Liver (tissue), 9 donors: ENCODE data around the gene ZNF862. TPM values are rescaled to one million over a fixed set of nuclear protein-coding genes. Genes with fewer than 3 reads are reported as not detected.

ENCODE experiments used
- DNase-seq: peaks from one replicate; pipeline ENCODE4 v3.0.0-alpha.2; 2017; ENCODE audit warnings: low spot score
- H3K27ac ChIP-seq, 2 donors: one replicate each; pipeline ENCODE4 v1.7.0; 2013; ENCODE audit warnings: inconsistent platforms in 2 of 2, low read length in 2 of 2, control low read depth in 1 of 2, low read depth in 1 of 2, mild to moderate bottlenecking in 1 of 2
- H3K27me3 ChIP-seq, 4 donors: one replicate each; pipeline versions ENCODE4 v1.6.1 to v1.7.0; 2013; ENCODE audit warnings: low read length in 3 of 4, inconsistent platforms in 1 of 4, mild to moderate bottlenecking in 1 of 4, moderate library complexity in 1 of 4; ENCODE audit not compliant: control insufficient read depth in 4 of 4, insufficient read depth in 4 of 4
- H3K36me3 ChIP-seq, 4 donors: one replicate each; pipeline versions ENCODE4 v1.6.1 to v1.7.0; 2013; ENCODE audit warnings: low read length in 3 of 4, mild to moderate bottlenecking in 3 of 4, low read depth in 1 of 4, moderate library complexity in 1 of 4; ENCODE audit not compliant: control insufficient read depth in 4 of 4, insufficient read depth in 3 of 4
- H3K4me1 ChIP-seq, 4 donors: one replicate each; pipeline versions ENCODE4 v1.6.1 to v1.7.0; 2013; ENCODE audit warnings: low read length in 3 of 4, mild to moderate bottlenecking in 3 of 4, moderate library complexity in 1 of 4; ENCODE audit not compliant: control insufficient read depth in 4 of 4, insufficient read depth in 4 of 4
- H3K4me3 ChIP-seq, 3 donors: one replicate each; pipeline versions ENCODE4 v1.6.1 to v1.7.0; 2013; ENCODE audit warnings: low read length in 3 of 3, control low read depth in 1 of 3, low read depth in 1 of 3, mild to moderate bottlenecking in 1 of 3
- H3K9ac ChIP-seq, 2 donors: one replicate each; pipeline ENCODE4 v1.7.0; 2013; ENCODE audit warnings: low read length in 2 of 2, mild to moderate bottlenecking in 2 of 2, moderate library complexity in 2 of 2, control low read depth in 1 of 2, low read depth in 1 of 2
- H3K9me3 ChIP-seq, 4 donors: one replicate each; pipeline versions ENCODE4 v1.6.1 to v1.7.0; 2013; ENCODE audit warnings: low read length in 3 of 4; ENCODE audit not compliant: control insufficient read depth in 4 of 4
- ATF3 ChIP-seq: IDR thresholded peaks from 2 replicates; pipeline ENCODE4 v1.6.1; 2016; ENCODE audit warnings: antibody characterized with exemption
- EGR1 ChIP-seq, 2 donors: IDR thresholded peaks; 2 replicates each; pipeline ENCODE4 v1.6.1; 2016 to 2018; ENCODE audit warnings: antibody characterized with exemption in 2 of 2, low read depth in 2 of 2
- FOXA1 ChIP-seq: IDR thresholded peaks from 2 replicates; pipeline ENCODE4 v1.6.1; 2016; ENCODE audit warnings: antibody characterized with exemption
- FOXA2 ChIP-seq: IDR thresholded peaks from 2 replicates; pipeline ENCODE4 v1.6.1; 2016; ENCODE audit warnings: antibody characterized with exemption
- GABPA ChIP-seq, 2 donors: IDR thresholded peaks in 1 of 2; conservative IDR thresholded peaks in 1 of 2; 2 replicates each; pipeline ENCODE4 v1.6.1; 2016; ENCODE audit warnings: antibody characterized with exemption in 2 of 2, mild to moderate bottlenecking in 1 of 2, moderate library complexity in 1 of 2
- HNF4A ChIP-seq, 2 donors: conservative IDR thresholded peaks; 2 replicates each; pipeline ENCODE4 v1.6.1; 2016; ENCODE audit warnings: antibody characterized with exemption in 2 of 2, mild to moderate bottlenecking in 2 of 2
- HNF4G ChIP-seq: IDR thresholded peaks from 2 replicates; pipeline ENCODE4 v1.6.1; 2016; ENCODE audit warnings: antibody characterized with exemption
- JUND ChIP-seq, 2 donors: IDR thresholded peaks; 2 replicates each; pipeline ENCODE4 v1.6.1; 2016; ENCODE audit warnings: antibody characterized with exemption in 2 of 2
- NR2F2 ChIP-seq: IDR thresholded peaks from 2 replicates; pipeline ENCODE4 v1.6.1; 2016; ENCODE audit warnings: antibody characterized with exemption
- RAD21 ChIP-seq, 2 donors: IDR thresholded peaks; 2 replicates each; pipeline ENCODE4 v1.6.1; 2016; ENCODE audit warnings: antibody characterized with exemption in 2 of 2, mild to moderate bottlenecking in 2 of 2
- RXRA ChIP-seq, 2 donors: IDR thresholded peaks; 2 replicates each; pipeline ENCODE4 v1.6.1; 2017 to 2018; ENCODE audit warnings: antibody characterized with exemption in 2 of 2, mild to moderate bottlenecking in 1 of 2
- SP1 ChIP-seq: IDR thresholded peaks from 2 replicates; pipeline ENCODE4 v1.6.1; 2018; ENCODE audit warnings: antibody characterized with exemption, mild to moderate bottlenecking
- TAF1 ChIP-seq: conservative IDR thresholded peaks from 2 replicates; pipeline ENCODE4 v1.6.1; 2016; ENCODE audit warnings: antibody characterized with exemption, mild to moderate bottlenecking
- YY1 ChIP-seq: IDR thresholded peaks from 2 replicates; pipeline ENCODE4 v1.6.1; 2016; ENCODE audit warnings: antibody characterized with exemption, mild to moderate bottlenecking
- ZBTB33 ChIP-seq: IDR thresholded peaks from 2 replicates; pipeline ENCODE4 v1.6.1; 2016; ENCODE audit warnings: antibody characterized with exemption
- WGBS: extraction: QIAGEN DNeasy Blood & Tissue Kit; methylation state at CpG from one replicate; pipeline ENCODE4 v1.1.7; 2013; 5-methylcytosine and 5-hydroxymethylcytosine counted together
- polyA plus RNA-seq, 2 donors: library from polyadenylated mRNA; stranded (reverse) in 1 of 2; unstranded in 1 of 2; fragments of 200-250 nt in 1 of 2; fragments of >200 nt in 1 of 2; fragmentation: Nextera tagmentation in 1 of 2; extraction: Ambion mirVana in 1 of 2; gene quantifications; one replicate each; pipeline versions ENCODE4 v1.2.1 to v1.2.3, GENCODE V29; 2013 to 2015
- total RNA-seq, 2 donors: library from RNA; depleted of rRNA; stranded (reverse); fragments of >200 nt; gene quantifications; one replicate each; pipeline ENCODE4 v1.2.3, GENCODE V29; 2014
- TF ChIP-seq, protein P1 (sequence below): IDR thresholded peaks from 2 replicates; pipeline ENCODE4 v1.6.1; 2016; ENCODE audit warnings: antibody characterized with exemption, mild to moderate bottlenecking
- TF ChIP-seq, protein P2 (sequence below): fragments of 150-350 bp; IDR thresholded peaks from 2 replicates; pipeline ENCODE4 v1.5.1; 2017; ENCODE audit warnings: improper control_type of control experiment, low read depth, low read length; ENCODE audit not compliant: missing input control
- TF ChIP-seq, protein P3 (sequence below): IDR thresholded peaks from 2 replicates; pipeline ENCODE4 v1.6.1; 2016; ENCODE audit warnings: antibody characterized with exemption
- donor health status: healthy.
- donor health status: healthy.
- donor health status: healthy.
- donor health status: healthy.
- donor health status: healthy.

Gene ZNF862
- total and polyA plus RNA-seq, 4 donors: 1.9 to 9.4 (median 3.8) TPM

DNA sequence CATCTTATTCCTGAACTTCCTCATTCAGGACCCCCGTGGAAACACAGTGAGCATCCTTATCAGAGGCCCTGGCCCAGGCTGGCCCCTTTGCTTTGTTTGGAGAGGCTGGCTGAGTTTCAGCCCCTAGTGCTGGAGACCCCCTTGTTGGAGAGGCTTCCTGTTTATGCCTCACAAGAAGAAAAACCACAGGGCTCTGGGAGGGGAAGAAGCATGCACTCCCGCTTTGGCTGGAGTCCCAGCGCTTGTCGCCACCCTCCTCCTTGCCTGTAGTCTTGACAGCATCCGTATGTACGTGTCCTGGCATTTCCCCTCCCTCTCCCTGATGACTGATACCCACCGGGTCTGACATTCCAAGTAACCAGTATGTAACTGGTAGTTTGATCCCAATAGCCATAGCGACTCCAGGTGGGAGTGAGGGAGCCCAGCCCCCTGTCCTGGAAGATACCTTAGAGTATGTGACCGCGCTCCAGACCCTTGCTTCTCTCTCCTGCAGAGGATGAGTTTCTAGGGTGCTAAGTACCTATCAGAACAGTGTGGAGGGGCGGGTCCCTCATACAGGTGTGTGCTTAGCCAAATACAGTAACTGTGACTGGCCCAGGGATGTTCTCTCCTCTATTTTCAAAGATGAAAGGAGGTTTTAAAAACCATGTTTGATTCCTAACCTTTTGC lies 28.7 kb downstream of the ZNF862 start:
- Histone ChIP-seq H3K4me1 (no peaks in the 10 kb centered on the region), H3K36me3 (peaks cover 0 to 20% (median 3%) of the 10 kb centered on the region in 4 donors), H3K9me3 (no peaks in the 10 kb centered on the region), H3K27ac (no peak overlapping the region), H3K4me3 (no peak overlapping the region), H3K9ac (no peak overlapping the region), H3K27me3 (no peaks in the 10 kb centered on the region)
- TF ChIP-seq HNF4G (no peak), GABPA (IDR thresholded peaks at IDR 0.05 in 1 of 2, conservative IDR thresholded peaks at IDR 0.05 in 1 of 2) (no peak), SP1 (no peak), EGR1 (IDR thresholded peaks at IDR 0.05; ENCODE audit: low read depth in 2 of 2) (no peak), YY1 (no peak), TAF1 (no peak), HNF4A (conservative IDR thresholded peaks at IDR 0.05) (no peak)
- TF ChIP-seq, protein P1, sequence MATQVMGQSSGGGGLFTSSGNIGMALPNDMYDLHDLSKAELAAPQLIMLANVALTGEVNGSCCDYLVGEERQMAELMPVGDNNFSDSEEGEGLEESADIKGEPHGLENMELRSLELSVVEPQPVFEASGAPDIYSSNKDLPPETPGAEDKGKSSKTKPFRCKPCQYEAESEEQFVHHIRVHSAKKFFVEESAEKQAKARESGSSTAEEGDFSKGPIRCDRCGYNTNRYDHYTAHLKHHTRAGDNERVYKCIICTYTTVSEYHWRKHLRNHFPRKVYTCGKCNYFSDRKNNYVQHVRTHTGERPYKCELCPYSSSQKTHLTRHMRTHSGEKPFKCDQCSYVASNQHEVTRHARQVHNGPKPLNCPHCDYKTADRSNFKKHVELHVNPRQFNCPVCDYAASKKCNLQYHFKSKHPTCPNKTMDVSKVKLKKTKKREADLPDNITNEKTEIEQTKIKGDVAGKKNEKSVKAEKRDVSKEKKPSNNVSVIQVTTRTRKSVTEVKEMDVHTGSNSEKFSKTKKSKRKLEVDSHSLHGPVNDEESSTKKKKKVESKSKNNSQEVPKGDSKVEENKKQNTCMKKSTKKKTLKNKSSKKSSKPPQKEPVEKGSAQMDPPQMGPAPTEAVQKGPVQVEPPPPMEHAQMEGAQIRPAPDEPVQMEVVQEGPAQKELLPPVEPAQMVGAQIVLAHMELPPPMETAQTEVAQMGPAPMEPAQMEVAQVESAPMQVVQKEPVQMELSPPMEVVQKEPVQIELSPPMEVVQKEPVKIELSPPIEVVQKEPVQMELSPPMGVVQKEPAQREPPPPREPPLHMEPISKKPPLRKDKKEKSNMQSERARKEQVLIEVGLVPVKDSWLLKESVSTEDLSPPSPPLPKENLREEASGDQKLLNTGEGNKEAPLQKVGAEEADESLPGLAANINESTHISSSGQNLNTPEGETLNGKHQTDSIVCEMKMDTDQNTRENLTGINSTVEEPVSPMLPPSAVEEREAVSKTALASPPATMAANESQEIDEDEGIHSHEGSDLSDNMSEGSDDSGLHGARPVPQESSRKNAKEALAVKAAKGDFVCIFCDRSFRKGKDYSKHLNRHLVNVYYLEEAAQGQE: no peak
- TF ChIP-seq, protein P2, sequence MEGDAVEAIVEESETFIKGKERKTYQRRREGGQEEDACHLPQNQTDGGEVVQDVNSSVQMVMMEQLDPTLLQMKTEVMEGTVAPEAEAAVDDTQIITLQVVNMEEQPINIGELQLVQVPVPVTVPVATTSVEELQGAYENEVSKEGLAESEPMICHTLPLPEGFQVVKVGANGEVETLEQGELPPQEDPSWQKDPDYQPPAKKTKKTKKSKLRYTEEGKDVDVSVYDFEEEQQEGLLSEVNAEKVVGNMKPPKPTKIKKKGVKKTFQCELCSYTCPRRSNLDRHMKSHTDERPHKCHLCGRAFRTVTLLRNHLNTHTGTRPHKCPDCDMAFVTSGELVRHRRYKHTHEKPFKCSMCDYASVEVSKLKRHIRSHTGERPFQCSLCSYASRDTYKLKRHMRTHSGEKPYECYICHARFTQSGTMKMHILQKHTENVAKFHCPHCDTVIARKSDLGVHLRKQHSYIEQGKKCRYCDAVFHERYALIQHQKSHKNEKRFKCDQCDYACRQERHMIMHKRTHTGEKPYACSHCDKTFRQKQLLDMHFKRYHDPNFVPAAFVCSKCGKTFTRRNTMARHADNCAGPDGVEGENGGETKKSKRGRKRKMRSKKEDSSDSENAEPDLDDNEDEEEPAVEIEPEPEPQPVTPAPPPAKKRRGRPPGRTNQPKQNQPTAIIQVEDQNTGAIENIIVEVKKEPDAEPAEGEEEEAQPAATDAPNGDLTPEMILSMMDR: no peak
- WGBS: 78% methylated on average over 11 of the region's 11 CpGs
- DNase-seq: no peak

GRCh38 chr7:149867762-149868622 lies 29.8 kb downstream of the ZNF862 start:
- H3K4me3 ChIP-seq: no peak overlapping the region
- no peaks in the 10 kb centered on the region for H3K9me3 ChIP-seq
- H3K4me1 ChIP-seq: peaks cover 0 to 7% (median 5%) of the 10 kb centered on the region in 4 donors
- no peak for DNase-seq
- TF ChIP-seq ATF3 (no peak), JUND (IDR thresholded peaks at IDR 0.05) (no peak), ZBTB33 (no peak), EGR1 (IDR thresholded peaks at IDR 0.05; ENCODE audit: low read depth in 2 of 2) (no peak), SP1 (no peak), HNF4G (no peak), HNF4A (conservative IDR thresholded peaks at IDR 0.05) (no peak), RXRA (IDR thresholded peaks at IDR 0.05) (no peak), RAD21 (IDR thresholded peaks at IDR 0.05) (no peak), YY1 (no peak), FOXA2 (no peak), FOXA1 (no peak), GABPA (IDR thresholded peaks at IDR 0.05 in 1 of 2, conservative IDR thresholded peaks at IDR 0.05 in 1 of 2) (no peak), TAF1 (no peak), NR2F2 (no peak)
- TF ChIP-seq, protein P2: no peak
- TF ChIP-seq, protein P3, sequence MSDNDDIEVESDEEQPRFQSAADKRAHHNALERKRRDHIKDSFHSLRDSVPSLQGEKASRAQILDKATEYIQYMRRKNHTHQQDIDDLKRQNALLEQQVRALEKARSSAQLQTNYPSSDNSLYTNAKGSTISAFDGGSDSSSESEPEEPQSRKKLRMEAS: no peak
- H3K36me3 ChIP-seq: peaks cover 0 to 13% (median 1%) of the 10 kb centered on the region in 4 donors
- H3K9ac ChIP-seq: no peak overlapping the region
- H3K27me3 ChIP-seq: no peaks in the 10 kb centered on the region
- WGBS: 91% methylated on average over 25 of the region's 25 CpGs
- H3K27ac ChIP-seq: no peak overlapping the region
